ENCODE data around the gene ANKRD22.

ANKRD22 gene

DNA sequence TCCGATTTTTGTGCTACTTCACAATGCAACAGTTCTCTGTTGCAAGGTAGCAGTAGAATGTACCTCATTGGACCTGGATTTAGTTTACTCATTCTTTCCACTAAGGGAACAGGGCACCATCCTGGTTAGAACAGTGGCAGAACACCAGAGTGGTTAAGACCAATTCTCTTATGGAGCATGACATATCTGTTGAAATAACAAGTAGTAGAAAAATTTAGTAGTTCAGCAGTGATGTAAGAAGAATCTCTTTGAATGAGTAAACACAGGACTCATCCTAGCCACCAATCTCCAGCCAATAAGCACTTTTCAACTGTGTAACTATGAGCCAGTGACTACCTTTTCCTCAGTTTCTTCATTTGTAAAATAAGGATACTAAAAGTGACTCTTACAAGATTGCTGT is 2.4 kb downstream of the ANKRD22 start:
- Histone ChIP-seq H2AK5ac (ENCODE audit: low read length) (no peak overlapping the region), H3K56ac (ENCODE audit: low read length) (no peak overlapping the region), H3K27me3 (ENCODE audit: insufficient read depth, low read length, poor library complexity) (no peaks in the 10 kb centered on the region), H3K4me2 (ENCODE audit: low read length) (no peak overlapping the region), H4K5ac (ENCODE audit: low read length) (no peak overlapping the region), H3K4me3 (ENCODE audit: low read length) (no peak overlapping the region), H3K27ac (ENCODE audit: low read depth, low read length) (no peak overlapping the region), H2BK15ac (replicated peaks; ENCODE audit: low read depth) (no peak overlapping the region), H3K79me2 (ENCODE audit: control insufficient read depth, insufficient read depth, low read length) (no peaks in the 10 kb centered on the region), H3K9ac (ENCODE audit: low read length) (no peak overlapping the region), H3K79me1 (ENCODE audit: low read length) (no peaks in the 10 kb centered on the region), H2BK120ac (ENCODE audit: low read depth, low read length) (no peak overlapping the region), H3K4ac (ENCODE audit: low read depth, low read length) (no peak overlapping the region), H3K4me1 (ENCODE audit: control insufficient read depth, low read depth, low read length) (no peaks in the 10 kb centered on the region), H3K23ac (ENCODE audit: low read length) (no peak overlapping the region), H3K18ac (ENCODE audit: low read length) (no peak overlapping the region), H4K8ac (ENCODE audit: low read depth, low read length) (no peak overlapping the region), H3K36me3 (ENCODE audit: control insufficient read depth, insufficient read depth, low read length) (no peaks in the 10 kb centered on the region), H2BK5ac (ENCODE audit: low read length) (no peak overlapping the region)
- DNase-seq, result no peak
- no CpG with 5 or more reads among the region's 1 CpG for WGBS (ENCODE audit: extremely low coverage, insufficient coverage, low lambda C conversion rate)

DNA sequence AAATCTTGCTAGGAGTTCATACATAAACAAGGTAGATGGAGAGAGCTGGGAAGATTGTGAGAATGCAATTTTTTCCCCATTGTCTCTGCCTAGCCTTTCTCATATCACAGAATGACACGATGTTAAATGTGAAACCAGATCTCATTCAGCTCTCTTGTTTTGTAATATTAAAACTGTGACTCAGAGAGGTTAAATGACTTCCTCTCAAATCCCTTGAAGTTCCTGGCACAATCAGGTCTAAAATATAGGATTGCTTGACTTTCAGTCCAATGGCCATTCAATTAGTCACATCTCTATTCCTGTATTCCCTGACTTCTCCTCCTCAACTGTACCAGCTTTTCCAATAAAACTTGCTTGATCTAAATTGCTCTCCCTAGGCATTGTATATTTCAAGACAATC is 3.1 kb downstream of the ANKRD22 start:
- no peaks in the 10 kb centered on the region for H3K36me3 ChIP-seq (ENCODE audit: control insufficient read depth, insufficient read depth, low read length)
- H4K8ac ChIP-seq (ENCODE audit: low read depth, low read length), result no peak overlapping the region
- H3K4me2 ChIP-seq (ENCODE audit: low read length), result no peak overlapping the region
- H3K79me2 ChIP-seq (ENCODE audit: control insufficient read depth, insufficient read depth, low read length), result no peaks in the 10 kb centered on the region
- no peak for DNase-seq
- no peak overlapping the region for H3K23ac ChIP-seq (ENCODE audit: low read length)
- no peak overlapping the region for H3K56ac ChIP-seq (ENCODE audit: low read length)
- H2BK120ac ChIP-seq (ENCODE audit: low read depth, low read length), result no peak overlapping the region
- no peak overlapping the region for H3K4me3 ChIP-seq (ENCODE audit: low read length)
- no peaks in the 10 kb centered on the region for H3K79me1 ChIP-seq (ENCODE audit: low read length)
- no CpG with 5 or more reads among the region's 1 CpG for WGBS (ENCODE audit: extremely low coverage, insufficient coverage, low lambda C conversion rate)
- H4K5ac ChIP-seq (ENCODE audit: low read length), result no peak overlapping the region
- H2BK15ac ChIP-seq (replicated peaks; ENCODE audit: low read depth), result no peak overlapping the region
- H3K27me3 ChIP-seq (ENCODE audit: insufficient read depth, low read length, poor library complexity), result no peaks in the 10 kb centered on the region
- no peak overlapping the region for H2AK5ac ChIP-seq (ENCODE audit: low read length)
- H2BK5ac ChIP-seq (ENCODE audit: low read length), result no peak overlapping the region
- no peaks in the 10 kb centered on the region for H3K4me1 ChIP-seq (ENCODE audit: control insufficient read depth, low read depth, low read length)
- H3K4ac ChIP-seq (ENCODE audit: low read depth, low read length), result no peak overlapping the region
- no peak overlapping the region for H3K27ac ChIP-seq (ENCODE audit: low read depth, low read length)
- no peak overlapping the region for H3K9ac ChIP-seq (ENCODE audit: low read length)
- no peak overlapping the region for H3K18ac ChIP-seq (ENCODE audit: low read length)

DNA sequence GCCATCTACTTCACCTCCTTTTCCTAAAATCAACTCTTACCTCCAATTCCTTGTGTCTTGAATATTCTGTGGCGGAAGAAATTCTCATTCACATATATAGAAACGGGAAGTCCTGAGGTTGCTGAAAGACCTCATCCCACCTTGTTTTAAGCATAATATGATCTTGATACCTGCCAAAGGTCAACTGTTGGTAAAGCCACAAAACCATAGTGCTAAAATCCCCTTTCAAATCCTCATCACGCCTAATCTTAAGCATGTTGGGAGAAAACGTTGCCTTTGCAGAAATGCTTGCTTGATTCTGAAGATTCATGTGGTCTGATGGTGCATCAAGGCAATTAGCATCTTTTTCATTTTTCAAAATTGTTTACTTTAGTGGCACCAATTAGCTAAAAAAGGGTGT is 8.5 kb downstream of the ANKRD22 start:
- Histone ChIP-seq H3K27me3 (ENCODE audit: insufficient read depth, low read length, poor library complexity) (no peaks in the 10 kb centered on the region), H2AK5ac (ENCODE audit: low read length) (no peak overlapping the region), H3K4ac (ENCODE audit: low read depth, low read length) (no peak overlapping the region), H3K79me2 (ENCODE audit: control insufficient read depth, insufficient read depth, low read length) (no peaks in the 10 kb centered on the region), H3K56ac (ENCODE audit: low read length) (no peak overlapping the region), H3K4me3 (ENCODE audit: low read length) (no peak overlapping the region), H3K79me1 (ENCODE audit: low read length) (no peaks in the 10 kb centered on the region), H2BK120ac (ENCODE audit: low read depth, low read length) (no peak overlapping the region), H3K4me2 (ENCODE audit: low read length) (no peak overlapping the region), H2BK15ac (replicated peaks; ENCODE audit: low read depth) (no peak overlapping the region), H3K36me3 (ENCODE audit: control insufficient read depth, insufficient read depth, low read length) (no peaks in the 10 kb centered on the region), H4K8ac (ENCODE audit: low read depth, low read length) (no peak overlapping the region), H3K18ac (ENCODE audit: low read length) (no peak overlapping the region), H3K27ac (ENCODE audit: low read depth, low read length) (no peak overlapping the region), H3K9ac (ENCODE audit: low read length) (no peak overlapping the region), H3K23ac (ENCODE audit: low read length) (no peak overlapping the region), H2BK5ac (ENCODE audit: low read length) (no peak overlapping the region), H4K5ac (ENCODE audit: low read length) (no peak overlapping the region), H3K4me1 (ENCODE audit: control insufficient read depth, low read depth, low read length) (no peaks in the 10 kb centered on the region)
- WGBS (ENCODE audit: extremely low coverage, insufficient coverage, low lambda C conversion rate), result no CpG with 5 or more reads among the region's 4 CpGs
- DNase-seq, result no peak

DNA sequence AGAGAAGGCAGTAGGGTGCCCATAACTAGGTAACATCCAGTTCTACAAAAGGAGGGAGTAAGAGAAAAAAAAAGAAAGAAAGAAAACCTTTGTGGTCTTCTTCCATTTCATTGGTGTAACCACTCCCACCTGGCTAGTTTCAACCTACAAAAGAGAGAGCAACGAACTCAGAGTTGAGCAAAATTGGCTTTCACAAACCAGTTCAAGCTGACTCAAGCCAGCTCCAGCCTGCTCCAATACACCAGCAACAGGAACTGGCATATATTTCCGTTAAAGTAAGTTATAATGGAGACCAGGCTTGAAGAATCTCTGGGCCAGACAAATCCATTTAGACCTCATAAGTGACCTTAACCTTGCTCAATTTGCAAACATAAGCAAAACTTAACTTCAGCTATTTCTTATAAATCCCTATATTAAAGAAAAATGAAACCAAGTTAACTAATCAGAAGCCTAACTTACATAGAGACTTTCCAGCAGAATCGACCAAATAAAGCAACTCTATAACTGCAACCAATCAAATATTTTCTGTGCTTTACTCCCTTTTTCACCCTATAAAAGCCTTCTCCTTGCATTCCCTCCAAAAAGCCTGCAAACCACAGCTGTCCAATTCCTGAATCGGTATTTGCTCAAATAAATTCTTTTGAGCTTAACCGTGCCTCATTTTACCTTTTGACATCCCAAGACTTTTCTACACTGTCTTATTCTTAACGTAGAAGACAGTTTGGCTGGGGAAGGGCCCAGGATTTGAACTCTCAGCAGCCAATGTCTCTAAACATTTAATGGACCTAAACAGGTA is 10.1 kb downstream of the ANKRD22 start:
- H3K9ac ChIP-seq (ENCODE audit: low read length), result no peak overlapping the region
- no peak overlapping the region for H3K23ac ChIP-seq (ENCODE audit: low read length)
- no peak overlapping the region for H2BK15ac ChIP-seq (replicated peaks; ENCODE audit: low read depth)
- H3K79me2 ChIP-seq (ENCODE audit: control insufficient read depth, insufficient read depth, low read length), result no peaks in the 10 kb centered on the region
- no peak overlapping the region for H3K18ac ChIP-seq (ENCODE audit: low read length)
- H3K56ac ChIP-seq (ENCODE audit: low read length), result no peak overlapping the region
- H2AK5ac ChIP-seq (ENCODE audit: low read length), result no peak overlapping the region
- no peaks in the 10 kb centered on the region for H3K36me3 ChIP-seq (ENCODE audit: control insufficient read depth, insufficient read depth, low read length)
- no peak overlapping the region for H2BK120ac ChIP-seq (ENCODE audit: low read depth, low read length)
- H3K4ac ChIP-seq (ENCODE audit: low read depth, low read length), result no peak overlapping the region
- H3K4me1 ChIP-seq (ENCODE audit: control insufficient read depth, low read depth, low read length), result no peaks in the 10 kb centered on the region
- H2BK5ac ChIP-seq (ENCODE audit: low read length), result no peak overlapping the region
- no peak for DNase-seq
- no CpG with 5 or more reads among the region's 6 CpGs for whole genome bisulfite sequencing (ENCODE audit: extremely low coverage, insufficient coverage, low lambda C conversion rate)
- H3K79me1 ChIP-seq (ENCODE audit: low read length), result no peaks in the 10 kb centered on the region
- no peak overlapping the region for H3K4me2 ChIP-seq (ENCODE audit: low read length)
- no peak overlapping the region for H4K5ac ChIP-seq (ENCODE audit: low read length)
- H4K8ac ChIP-seq (ENCODE audit: low read depth, low read length), result no peak overlapping the region
- H3K4me3 ChIP-seq (ENCODE audit: low read length), result no peak overlapping the region
- no peaks in the 10 kb centered on the region for H3K27me3 ChIP-seq (ENCODE audit: insufficient read depth, low read length, poor library complexity)
- H3K27ac ChIP-seq (ENCODE audit: low read depth, low read length), result no peak overlapping the region

DNA sequence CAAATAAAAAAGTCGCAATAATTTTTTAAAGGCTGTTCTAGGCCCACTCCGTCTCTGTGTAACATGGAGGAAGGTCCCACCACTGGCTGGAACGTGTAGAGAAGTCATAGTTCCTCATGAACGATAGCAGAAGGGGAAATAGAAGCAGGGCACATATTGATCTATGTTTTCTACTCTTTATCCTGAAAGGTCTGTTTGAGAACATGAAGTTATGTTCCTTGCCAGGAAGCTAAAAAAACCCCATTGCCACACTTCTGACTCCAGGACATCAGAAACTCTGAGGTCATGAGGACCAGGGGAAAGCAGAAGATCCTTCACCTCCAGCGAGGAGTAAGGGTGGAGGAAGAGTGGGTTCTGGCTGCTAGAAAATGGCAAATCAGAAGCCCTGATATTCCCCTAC is 10.8 kb downstream of the ANKRD22 start:
- Histone ChIP-seq H3K27me3 (ENCODE audit: insufficient read depth, low read length, poor library complexity) (no peaks in the 10 kb centered on the region), H3K4ac (ENCODE audit: low read depth, low read length) (no peak overlapping the region), H2BK15ac (replicated peaks; ENCODE audit: low read depth) (no peak overlapping the region), H3K18ac (ENCODE audit: low read length) (no peak overlapping the region), H3K27ac (ENCODE audit: low read depth, low read length) (no peak overlapping the region), H4K5ac (ENCODE audit: low read length) (no peak overlapping the region), H3K4me2 (ENCODE audit: low read length) (no peak overlapping the region), H2BK5ac (ENCODE audit: low read length) (no peak overlapping the region), H3K4me1 (ENCODE audit: control insufficient read depth, low read depth, low read length) (no peaks in the 10 kb centered on the region), H3K36me3 (ENCODE audit: control insufficient read depth, insufficient read depth, low read length) (no peaks in the 10 kb centered on the region), H3K9ac (ENCODE audit: low read length) (no peak overlapping the region), H2AK5ac (ENCODE audit: low read length) (no peak overlapping the region), H4K8ac (ENCODE audit: low read depth, low read length) (no peak overlapping the region), H3K79me1 (ENCODE audit: low read length) (no peaks in the 10 kb centered on the region), H3K79me2 (ENCODE audit: control insufficient read depth, insufficient read depth, low read length) (no peaks in the 10 kb centered on the region), H3K56ac (ENCODE audit: low read length) (no peak overlapping the region), H3K4me3 (ENCODE audit: low read length) (no peak overlapping the region), H2BK120ac (ENCODE audit: low read depth, low read length) (no peak overlapping the region), H3K23ac (ENCODE audit: low read length) (no peak overlapping the region)
- DNase-seq, result no peak
- no CpG with 5 or more reads among the region's 5 CpGs for WGBS (ENCODE audit: extremely low coverage, insufficient coverage, low lambda C conversion rate)

DNA sequence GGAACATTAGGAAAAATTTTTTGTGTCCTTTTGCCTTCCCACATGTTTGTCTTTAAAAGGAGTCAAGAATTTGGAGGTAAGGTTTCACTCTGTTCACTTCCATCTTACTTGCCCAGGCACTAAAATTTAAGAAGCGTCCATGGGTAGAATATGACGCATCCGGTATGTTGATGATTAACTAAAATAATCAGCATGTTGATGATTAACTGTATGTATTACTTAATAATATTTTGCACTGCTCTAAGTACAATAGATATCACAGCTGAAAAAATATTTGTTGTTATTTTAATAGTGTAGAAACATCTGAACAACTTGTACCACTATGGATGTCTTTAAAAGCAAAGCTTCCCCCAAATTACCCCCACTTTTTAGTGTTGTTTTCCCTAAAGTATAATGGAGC is 11.5 kb downstream of the ANKRD22 start:
- no peak for DNase-seq
- Histone ChIP-seq H3K4me1 (ENCODE audit: control insufficient read depth, low read depth, low read length) (no peaks in the 10 kb centered on the region), H3K23ac (ENCODE audit: low read length) (no peak overlapping the region), H3K9ac (ENCODE audit: low read length) (no peak overlapping the region), H2BK120ac (ENCODE audit: low read depth, low read length) (no peak overlapping the region), H3K56ac (ENCODE audit: low read length) (no peak overlapping the region), H2BK15ac (replicated peaks; ENCODE audit: low read depth) (no peak overlapping the region), H3K27me3 (ENCODE audit: insufficient read depth, low read length, poor library complexity) (no peaks in the 10 kb centered on the region), H2BK5ac (ENCODE audit: low read length) (no peak overlapping the region), H3K79me2 (ENCODE audit: control insufficient read depth, insufficient read depth, low read length) (no peaks in the 10 kb centered on the region), H3K4me2 (ENCODE audit: low read length) (no peak overlapping the region), H3K27ac (ENCODE audit: low read depth, low read length) (no peak overlapping the region), H4K8ac (ENCODE audit: low read depth, low read length) (no peak overlapping the region), H3K18ac (ENCODE audit: low read length) (no peak overlapping the region), H3K4ac (ENCODE audit: low read depth, low read length) (no peak overlapping the region), H3K79me1 (ENCODE audit: low read length) (no peaks in the 10 kb centered on the region), H2AK5ac (ENCODE audit: low read length) (no peak overlapping the region), H3K4me3 (ENCODE audit: low read length) (no peak overlapping the region), H4K5ac (ENCODE audit: low read length) (no peak overlapping the region), H3K36me3 (ENCODE audit: control insufficient read depth, insufficient read depth, low read length) (no peaks in the 10 kb centered on the region)
- no CpG with 5 or more reads among the region's 3 CpGs for WGBS (ENCODE audit: extremely low coverage, insufficient coverage, low lambda C conversion rate)

Data from mesendoderm (in vitro differentiated cells).